H9 (cell line): ENCODE results near the gene TCERG1L. TPM values are rescaled to one million over a fixed set of nuclear protein-coding genes. Genes with fewer than 3 reads are reported as not detected.

Source experiments
- DNase-seq: peaks from one replicate; pipeline ENCODE4 v3.0.0-alpha.2; 2017
- H2AFZ ChIP-seq: one replicate; pipeline ENCODE4 v1.6.1; 2013; ENCODE audit warnings: mild to moderate bottlenecking, low read length, control low read depth, moderate library complexity
- H2AK5ac ChIP-seq: 2 replicates; pipeline ENCODE4 v1.6.1; 2013; ENCODE audit warnings: low read length, control low read depth, mixed read lengths; ENCODE audit not compliant: insufficient read length
- H2BK120ac ChIP-seq: one replicate; pipeline ENCODE4 v1.6.1; 2013; ENCODE audit warnings: low read depth, mild to moderate bottlenecking, low read length, control low read depth, inconsistent platforms; ENCODE audit not compliant: poor library complexity, severe bottlenecking
- H2BK12ac ChIP-seq: 2 replicates; pipeline ENCODE4 v1.6.1; 2013; ENCODE audit warnings: low read length, control low read depth, mixed read lengths, low read depth; ENCODE audit not compliant: insufficient read length
- H2BK15ac ChIP-seq: 2 replicates; pipeline ENCODE4 v1.6.1; 2013; ENCODE audit warnings: low read depth, low read length, control low read depth
- H2BK20ac ChIP-seq: one replicate; pipeline ENCODE4 v1.6.1; 2013; ENCODE audit warnings: low read depth, mild to moderate bottlenecking, low read length, control low read depth, inconsistent platforms; ENCODE audit not compliant: poor library complexity, severe bottlenecking
- H2BK5ac ChIP-seq: 2 replicates; pipeline ENCODE4 v1.6.1; 2013; ENCODE audit warnings: low read length, control low read depth, mixed read lengths; ENCODE audit not compliant: insufficient read length
- H3K14ac ChIP-seq: 2 replicates; pipeline ENCODE4 v1.6.1; 2013; ENCODE audit warnings: low read length, control low read depth; ENCODE audit not compliant: insufficient read depth
- H3K18ac ChIP-seq: 2 replicates; pipeline ENCODE4 v1.6.1; 2013; ENCODE audit warnings: low read depth, mild to moderate bottlenecking, mixed read lengths, low read length, control low read depth; ENCODE audit not compliant: insufficient read length
- H3K23ac ChIP-seq: 2 replicates; pipeline ENCODE4 v1.6.1; 2013; ENCODE audit warnings: low read length, control low read depth, mixed read lengths, low read depth; ENCODE audit not compliant: insufficient read length
- H3K23me2 ChIP-seq: 2 replicates; pipeline ENCODE4 v1.6.1; 2013; ENCODE audit warnings: low read depth, mild to moderate bottlenecking, mixed read lengths, low read length, control low read depth; ENCODE audit not compliant: insufficient read length, poor library complexity, severe bottlenecking
- H3K27ac ChIP-seq: 2 replicates; pipeline ENCODE4 v1.5.1; 2013; ENCODE audit warnings: low read length, control low read depth, mixed read lengths, low read depth; ENCODE audit not compliant: insufficient read length
- H3K27me3 ChIP-seq: 2 replicates; pipeline ENCODE4 v1.6.1; 2013; ENCODE audit warnings: low read length, control low read depth, inconsistent platforms; ENCODE audit not compliant: insufficient read depth
- H3K4ac ChIP-seq: 2 replicates; pipeline ENCODE4 v1.6.1; 2013; ENCODE audit warnings: low read depth, mild to moderate bottlenecking, control low read depth, inconsistent platforms, low read length, moderate library complexity
- H3K4me1 ChIP-seq: 2 replicates; pipeline ENCODE4 v1.6.1; 2013; ENCODE audit warnings: low read length, control low read depth, inconsistent platforms; ENCODE audit not compliant: insufficient read depth
- H3K4me2 ChIP-seq: 2 replicates; pipeline ENCODE4 v1.6.1; 2013; ENCODE audit warnings: low read length, control low read depth, mixed read lengths; ENCODE audit not compliant: insufficient read length, insufficient read depth
- H3K56ac ChIP-seq: 2 replicates; pipeline ENCODE4 v1.6.1; 2013; ENCODE audit warnings: low read depth, mild to moderate bottlenecking, mixed read lengths, low read length, control low read depth; ENCODE audit not compliant: insufficient read length
- H3K79me1 ChIP-seq: 2 replicates; pipeline ENCODE4 v1.6.1; 2013; ENCODE audit warnings: low read depth, mild to moderate bottlenecking, moderate library complexity, low read length, control low read depth, inconsistent platforms; ENCODE audit not compliant: insufficient read depth, poor library complexity, severe bottlenecking
- H3K79me2 ChIP-seq: 2 replicates; pipeline ENCODE4 v1.6.1; 2013; ENCODE audit warnings: low read length, control low read depth, inconsistent platforms; ENCODE audit not compliant: insufficient read depth
- H3K9ac ChIP-seq: 2 replicates; pipeline ENCODE4 v1.6.1; 2013; ENCODE audit warnings: low read length, control low read depth, mixed read lengths; ENCODE audit not compliant: insufficient read length; ENCODE audit errors: extremely low read depth
- H3K9me3 ChIP-seq: one replicate; pipeline ENCODE4 v1.6.1; 2013; ENCODE audit warnings: low read depth, low read length, inconsistent platforms; ENCODE audit not compliant: control insufficient read depth
- H3T11ph ChIP-seq: one replicate; pipeline ENCODE4 v1.6.1; 2013; ENCODE audit warnings: mild to moderate bottlenecking, low read length, control low read depth, inconsistent platforms
- H4K20me1 ChIP-seq: one replicate; pipeline ENCODE4 v1.6.1; 2013; ENCODE audit not compliant: control insufficient read depth, insufficient read length, insufficient read depth
- H4K5ac ChIP-seq: 2 replicates; pipeline ENCODE4 v1.6.1; 2013; ENCODE audit warnings: low read depth, mild to moderate bottlenecking, mixed read lengths, low read length, control low read depth; ENCODE audit not compliant: insufficient read length
- H4K8ac ChIP-seq: replicated peaks from 2 replicates; pipeline ENCODE4 v1.6.1; 2013; ENCODE audit warnings: low read length, control low read depth, mixed read lengths, low read depth; ENCODE audit not compliant: insufficient read length
- H4K91ac ChIP-seq: 2 replicates; pipeline ENCODE4 v1.6.1; 2013; ENCODE audit warnings: low read depth, mild to moderate bottlenecking, moderate library complexity, mixed read lengths, low read length, control low read depth; ENCODE audit not compliant: insufficient read length
- H3K27ac Mint-ChIP-seq, 3 experiments: 2 replicates in 2 of 3; 3 replicates in 1 of 3; pipeline ENCODE4 v1.8.0; 2020 to 2021; ENCODE audit warnings: mixed read lengths in 3 of 3, mild to moderate bottlenecking in 1 of 3, moderate library complexity in 1 of 3
- H3K27me3 Mint-ChIP-seq: 2 replicates; pipeline ENCODE4 v1.8.0; 2021; ENCODE audit warnings: low read depth, mild to moderate bottlenecking, moderate library complexity, mixed read lengths
- H3K36me3 Mint-ChIP-seq, 3 experiments: 2 replicates in 2 of 3; 3 replicates in 1 of 3; pipeline ENCODE4 v1.8.0; 2020 to 2021; ENCODE audit warnings: low read depth in 3 of 3, mixed read lengths in 3 of 3; ENCODE audit not compliant: insufficient read depth in 1 of 3
- H3K4me1 Mint-ChIP-seq, 2 experiments: 2 replicates each; pipeline ENCODE4 v1.8.0; 2020; ENCODE audit warnings: mixed read lengths in 2 of 2
- H3K4me3 Mint-ChIP-seq, 2 experiments: 2 replicates in 1 of 2; 3 replicates in 1 of 2; pipeline ENCODE4 v1.8.0; 2020 to 2021; ENCODE audit warnings: mild to moderate bottlenecking in 2 of 2, mixed read lengths in 2 of 2, moderate library complexity in 1 of 2
- H3K9me3 Mint-ChIP-seq, 2 experiments: 2 replicates in 1 of 2; 3 replicates in 1 of 2; pipeline ENCODE4 v1.8.0; 2020; ENCODE audit warnings: mild to moderate bottlenecking in 2 of 2, mixed read lengths in 2 of 2, moderate library complexity in 1 of 2
- CTCF ChIP-seq: fragments of 200-600 bp; sonication (generic); conservative IDR thresholded peaks from 3 replicates; pipeline ENCODE4 v1.8.0; 2021; ENCODE audit warnings: antibody characterized with exemption, mild to moderate bottlenecking
- WGBS: extraction: QIAGEN DNeasy Blood & Tissue Kit; methylation state at CpG from one replicate; pipeline ENCODE4 v1.1.7; 2013; ENCODE audit warnings: missing lambda C conversion rate, low lambda C conversion rate, mixed read lengths; ENCODE audit not compliant: insufficient read length; ENCODE audit errors: extremely low coverage; 5-methylcytosine and 5-hydroxymethylcytosine counted together
- total RNA-seq: library from RNA; stranded (reverse); gene quantifications from 2 replicates; pipeline ENCODE4 v1.2.1, GENCODE V29; 2021

TCERG1L gene
- total RNA-seq, 1 experiment from 2014 or later = 3.3 TPM

GRCh38 chr10:131091682-131092081 lies 219.8 kb downstream of the TCERG1L start:
- Histone ChIP-seq H3K4ac (no peak overlapping the region), H3K14ac (no peak overlapping the region), H3K79me2 (no peaks in the 10 kb centered on the region), H4K91ac (no peak overlapping the region), H3K79me1 (no peaks in the 10 kb centered on the region), H2BK15ac (no peak overlapping the region), H3K23me2 (no peaks in the 10 kb centered on the region), H3K4me2 (no peak overlapping the region), H2BK120ac (no peak overlapping the region), H3K9me3 (no peaks in the 10 kb centered on the region), H3K23ac (no peak overlapping the region), H2BK5ac (no peak overlapping the region), H4K5ac (no peak overlapping the region), H3K9ac (no peak overlapping the region), H3K4me1 (peaks cover 7% of the 10 kb centered on the region; the same call in 1 of the 2 replicates), H3K27ac (no peak overlapping the region), H2AFZ (no peak overlapping the region), H4K20me1 (no peaks in the 10 kb centered on the region), H3K18ac (no peak overlapping the region), H2BK20ac (no peak overlapping the region), H2BK12ac (no peak overlapping the region), H2AK5ac (no peak overlapping the region), H3K56ac (no peak overlapping the region), H3T11ph (no peak overlapping the region), H4K8ac (no peak overlapping the region), H3K27me3 (no peaks in the 10 kb centered on the region)
- peak overlapping the region in 1 of 3 experiments; percentile 44; a peak in 1 of 7 replicates for H3K27ac Mint-ChIP-seq
- no peaks in the 10 kb centered on the region for H3K36me3 Mint-ChIP-seq
- peaks cover 0 to 2% of the 10 kb centered on the region in 2 experiments; a peak in 2 of 5 replicates for H3K9me3 Mint-ChIP-seq
- no peak for DNase-seq
- TF ChIP-seq CTCF = no peak
- H3K4me1 Mint-ChIP-seq = peaks cover 29 to 30% of the 10 kb centered on the region in 2 experiments
- H3K4me3 Mint-ChIP-seq = no peak overlapping the region
- WGBS = no CpG with 5 or more reads among the region's 11 CpGs
- peaks cover 2% of the 10 kb centered on the region; the same call in 1 of the 2 replicates for H3K27me3 Mint-ChIP-seq
